Vagina (tissue), 2 donors: Measurements from ENCODE around the gene HSFX3. TPM values are rescaled to one million over a fixed set of nuclear protein-coding genes. Genes with fewer than 3 reads are reported as not detected.
"Not testable (repeated sequence)": the region's sequence is repeated elsewhere in the genome, so short reads cannot be mapped to it uniquely, and the experiment has no call there.

Source experiments
- DNase-seq, 2 donors: peaks; one replicate each; pipeline ENCODE4 v3.0.0-alpha.2; 2017; ENCODE audit errors: extremely low spot score in 2 of 2
- H3K27ac ChIP-seq: fragments of 200-600 bp; sonication (generic); one replicate; pipeline ENCODE4 v1.5.1; 2019
- H3K27me3 ChIP-seq: fragments of 200-600 bp; sonication (generic); one replicate; pipeline ENCODE4 v1.5.1; 2019
- H3K36me3 ChIP-seq, 2 donors: fragments of 200-600 bp; sonication (generic); one replicate each; pipeline ENCODE4 v1.5.1; 2017 to 2019
- H3K4me1 ChIP-seq: fragments of 200-600 bp; sonication (generic); one replicate; pipeline ENCODE4 v1.5.1; 2019
- H3K4me3 ChIP-seq, 2 donors: fragments of 200-600 bp; sonication (generic); 1 replicate in 1 of 2; 2 replicates in 1 of 2; pipeline ENCODE4 v1.5.1; 2016 to 2019
- H3K9me3 ChIP-seq: fragments of 200-600 bp; sonication (generic); one replicate; pipeline ENCODE4 v1.5.1; 2019
- CTCF ChIP-seq, 3 experiments: fragments of 450-650 bp in 2 of 3; fragments of 200-600 bp in 1 of 3; sonication (generic) in 1 of 3; IDR thresholded peaks; one replicate each; pipeline ENCODE4 v1.5.1; 2017 to 2019; ENCODE audit warnings: antibody characterized with exemption in 3 of 3, mild to moderate bottlenecking in 2 of 3, moderate library complexity in 2 of 3
- POLR2A ChIP-seq, 2 donors: fragments of 450-650 bp; IDR thresholded peaks; one replicate each; pipeline ENCODE4 v1.6.1; 2017; ENCODE audit warnings: antibody characterized with exemption in 2 of 2, mild to moderate bottlenecking in 2 of 2, moderate library complexity in 2 of 2
- POLR2AphosphoS5 ChIP-seq, 2 donors: sonication (generic); formaldehyde crosslinking; IDR thresholded peaks; one replicate each; pipeline ENCODE4 v1.9.0; 2017; ENCODE audit warnings: antibody characterized with exemption in 2 of 2, mild to moderate bottlenecking in 2 of 2, low read depth in 1 of 2; ENCODE audit not compliant: insufficient read depth in 1 of 2
- intact Hi-C: fragments of 100-400 bp; cut with DNase I; formaldehyde crosslinking; loops from one replicate; pipeline ENCODE4 v1.15.1; 2023
- total RNA-seq: library from RNA; depleted of rRNA; stranded (reverse); fragments of >200 nt; gene quantifications from one replicate; pipeline ENCODE4 v1.2.3, GENCODE V29; 2016

HSFX3 gene
- total RNA-seq, 1 donor from 2014 or later = not detected

- H3K4me1 ChIP-seq, DNase-seq, H3K4me3 ChIP-seq, H3K27me3 ChIP-seq, intact Hi-C loops, H3K27ac ChIP-seq, H3K9me3 ChIP-seq, H3K36me3 ChIP-seq: not testable (repeated sequence)
Observed at GRCh38 chrX:149532868-149533267, 16.9 kb downstream of the HSFX3 start.

DNA sequence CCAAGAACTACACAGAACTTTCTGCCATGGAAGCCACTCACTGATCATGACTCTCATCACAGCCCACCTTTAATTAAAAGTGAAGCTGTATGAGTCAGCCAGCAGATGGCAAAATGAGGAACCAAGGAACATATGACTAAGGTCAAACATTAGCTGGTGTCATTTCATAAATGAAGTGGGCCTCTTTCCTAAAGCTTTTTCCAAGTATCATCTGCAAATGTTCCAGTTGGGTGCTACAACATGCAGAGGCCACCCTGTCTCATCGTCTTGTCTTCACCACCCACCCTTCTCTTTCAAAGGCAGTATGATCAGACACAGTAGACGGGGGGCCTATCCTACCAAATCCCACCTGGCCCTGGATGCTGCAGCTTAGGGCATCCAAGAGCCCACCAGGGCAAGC is 18.1 kb downstream of the HSFX3 start:
- DNase-seq = no peak
- Histone ChIP-seq H3K36me3 (peaks cover 0 to 4% of the 10 kb centered on the region in 2 donors), H3K27ac (no peak overlapping the region), H3K4me3 (no peak overlapping the region), H3K4me1 (no peaks in the 10 kb centered on the region), H3K27me3 (no peaks in the 10 kb centered on the region), H3K9me3 (no peaks in the 10 kb centered on the region)
- intact Hi-C loops = no loop called here
- TF ChIP-seq CTCF (IDR thresholded peaks at IDR 0.05) = no peak
- no peak for TF ChIP-seq POLR2A (IDR thresholded peaks at IDR 0.05)
- TF ChIP-seq POLR2AphosphoS5 (IDR thresholded peaks at IDR 0.05; ENCODE audit: insufficient read depth in 1 of 2, low read depth in 1 of 2) = no peak

DNA sequence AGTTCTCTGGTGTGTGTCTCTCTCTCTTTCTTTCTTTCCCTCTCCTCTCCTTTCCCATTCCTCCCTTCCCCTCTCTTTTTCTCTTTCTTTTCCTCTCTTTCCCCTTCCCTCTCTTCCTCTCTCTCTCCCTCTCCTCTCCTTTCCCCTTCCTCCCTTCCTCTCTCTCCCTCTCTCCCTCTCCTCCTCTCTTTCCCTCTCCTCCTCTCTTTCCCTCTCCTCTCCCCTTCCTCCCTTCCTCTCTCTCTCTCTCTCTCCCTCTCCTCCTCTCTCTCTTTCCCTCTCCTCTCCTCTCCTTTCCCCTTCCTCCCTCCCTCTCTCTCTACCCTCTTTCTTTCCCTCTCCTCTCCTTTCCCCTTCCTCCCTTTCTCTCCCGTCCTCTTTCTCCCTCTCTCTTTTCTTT is 21.3 kb downstream of the HSFX3 start:
- TF ChIP-seq CTCF (IDR thresholded peaks at IDR 0.05) (no peak), POLR2AphosphoS5 (IDR thresholded peaks at IDR 0.05; ENCODE audit: insufficient read depth in 1 of 2, low read depth in 1 of 2) (no peak), POLR2A (IDR thresholded peaks at IDR 0.05) (no peak)
- Histone ChIP-seq H3K36me3 (no peaks in the 10 kb centered on the region), H3K4me3 (no peak overlapping the region), H3K27me3 (no peaks in the 10 kb centered on the region), H3K9me3 (no peaks in the 10 kb centered on the region), H3K27ac (no peak overlapping the region), H3K4me1 (no peaks in the 10 kb centered on the region)
- no peak for DNase-seq
- intact Hi-C loops = no loop called here

DNA sequence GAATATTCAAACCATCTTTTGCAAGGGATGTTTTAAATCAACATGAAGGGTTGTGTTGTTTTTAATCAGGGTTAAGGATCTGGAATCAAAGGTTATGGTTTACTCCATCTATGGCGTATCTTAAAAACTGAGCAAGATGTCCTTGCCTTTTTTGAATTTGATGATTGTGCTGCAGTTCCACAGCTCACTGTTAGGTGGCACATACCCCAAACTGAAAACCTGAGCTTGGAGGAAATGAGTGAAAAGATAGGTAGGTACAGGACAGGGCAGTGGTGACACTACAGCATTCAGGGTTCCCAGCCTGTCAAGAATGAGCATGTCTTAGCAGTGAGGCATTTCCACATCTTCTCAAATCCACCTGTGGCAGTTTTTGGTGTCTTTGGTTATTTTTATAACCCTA is 22.0 kb downstream of the HSFX3 start:
- Histone ChIP-seq H3K4me3 (no peak overlapping the region), H3K36me3 (no peaks in the 10 kb centered on the region), H3K9me3 (no peaks in the 10 kb centered on the region), H3K27me3 (no peaks in the 10 kb centered on the region), H3K27ac (no peak overlapping the region), H3K4me1 (no peaks in the 10 kb centered on the region)
- DNase-seq = no peak
- intact Hi-C loops = no loop called here
- peak in 1 of 3 experiments; percentile 40 for TF ChIP-seq CTCF (IDR thresholded peaks at IDR 0.05)
- TF ChIP-seq POLR2AphosphoS5 (IDR thresholded peaks at IDR 0.05; ENCODE audit: insufficient read depth in 1 of 2, low read depth in 1 of 2) = no peak

GRCh38 chrX:149526318-149527033 is 23.2 kb downstream of the HSFX3 start:
- H3K9me3 ChIP-seq, H3K4me1 ChIP-seq, H3K4me3 ChIP-seq, DNase-seq, H3K27ac ChIP-seq, intact Hi-C loops, H3K36me3 ChIP-seq, H3K27me3 ChIP-seq: not testable (repeated sequence)

DNA sequence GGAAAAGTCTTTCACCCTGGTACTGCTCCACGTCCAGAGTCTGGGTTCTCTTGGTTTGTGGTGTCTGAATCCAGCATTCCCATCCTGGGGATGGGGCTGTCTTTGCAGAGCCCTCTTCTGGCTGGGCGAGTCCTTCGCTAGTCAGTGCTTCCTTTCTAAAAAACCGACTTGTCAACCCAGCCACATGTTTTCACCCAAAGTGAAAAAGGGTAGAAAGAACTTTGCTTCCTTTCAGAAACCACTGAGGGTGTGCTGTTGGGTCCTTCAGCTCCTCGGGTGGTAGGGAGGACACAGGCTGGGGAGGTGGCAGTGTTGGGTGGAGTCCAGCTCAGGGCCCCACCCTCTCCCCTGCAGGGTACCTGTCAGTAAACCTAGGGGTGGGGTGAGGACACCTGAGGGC is 23.8 kb downstream of the HSFX3 start:
- H3K4me1 ChIP-seq, H3K4me3 ChIP-seq, H3K27ac ChIP-seq, intact Hi-C loops, H3K36me3 ChIP-seq, H3K9me3 ChIP-seq, DNase-seq, H3K27me3 ChIP-seq: not testable (repeated sequence)

GRCh38 chrX:149525389-149525788 is 24.3 kb downstream of the HSFX3 start:
- H3K27ac ChIP-seq, intact Hi-C loops, H3K9me3 ChIP-seq, H3K36me3 ChIP-seq, DNase-seq, H3K27me3 ChIP-seq, H3K4me3 ChIP-seq, H3K4me1 ChIP-seq: not testable (repeated sequence)
